ENCODE data around the gene SF1.

SF1 gene

GRCh38 chr11:64736654-64737053 lies 41.7 kb downstream of the SF1 start:
- Histone ChIP-seq H3K27me3 (ENCODE audit: insufficient read depth, low read depth, severe bottlenecking) (no peaks in the 10 kb centered on the region), H3K9me3 (ENCODE audit: severe bottlenecking) (no peaks in the 10 kb centered on the region), H3K36me3 (no peaks in the 10 kb centered on the region), H3K4me3 (ENCODE audit: low read depth, low read length) (no peak overlapping the region), H3K27ac (no peak overlapping the region)
- DNase-seq, result no peak
- no peak for TF ChIP-seq CTCF (IDR thresholded peaks at IDR 0.05; ENCODE audit: low read depth, low read length)

- no peak for TF ChIP-seq CTCF (IDR thresholded peaks at IDR 0.05; ENCODE audit: low read depth, low read length)
- H3K27ac ChIP-seq, result no peak overlapping the region
- H3K36me3 ChIP-seq, result no peaks in the 10 kb centered on the region
- no peaks in the 10 kb centered on the region for H3K27me3 ChIP-seq (ENCODE audit: insufficient read depth, low read depth, severe bottlenecking)
- H3K4me3 ChIP-seq (ENCODE audit: low read depth, low read length), result no peak overlapping the region
- no peaks in the 10 kb centered on the region for H3K9me3 ChIP-seq (ENCODE audit: severe bottlenecking)
- no peak for DNase-seq
Observed at GRCh38 chr11:64735725-64736259, 42.5 kb downstream of the SF1 start.

- H3K27ac ChIP-seq, result no peak overlapping the region
- TF ChIP-seq CTCF (IDR thresholded peaks at IDR 0.05; ENCODE audit: low read depth, low read length), result no peak
- DNase-seq, result no peak
- no peaks in the 10 kb centered on the region for H3K27me3 ChIP-seq (ENCODE audit: insufficient read depth, low read depth, severe bottlenecking)
- H3K4me3 ChIP-seq (ENCODE audit: low read depth, low read length), result no peak overlapping the region
- no peaks in the 10 kb centered on the region for H3K9me3 ChIP-seq (ENCODE audit: severe bottlenecking)
- H3K36me3 ChIP-seq, result no peaks in the 10 kb centered on the region
Observed at GRCh38 chr11:64734811-64735724, 43.3 kb downstream of the SF1 start.

- Histone ChIP-seq H3K36me3 (no peaks in the 10 kb centered on the region), H3K9me3 (ENCODE audit: severe bottlenecking) (no peaks in the 10 kb centered on the region), H3K27ac (no peak overlapping the region), H3K27me3 (ENCODE audit: insufficient read depth, low read depth, severe bottlenecking) (no peaks in the 10 kb centered on the region), H3K4me3 (ENCODE audit: low read depth, low read length) (no peak overlapping the region)
- TF ChIP-seq CTCF (IDR thresholded peaks at IDR 0.05; ENCODE audit: low read depth, low read length), result no peak
- DNase-seq, result no peak
Observed at GRCh38 chr11:64731601-64732000, 46.7 kb downstream of the SF1 start.

GRCh38 chr11:64729851-64730382 lies 48.4 kb downstream of the SF1 start:
- Histone ChIP-seq H3K4me3 (ENCODE audit: low read depth, low read length) (no peak overlapping the region), H3K27ac (no peak overlapping the region), H3K9me3 (ENCODE audit: severe bottlenecking) (no peaks in the 10 kb centered on the region), H3K27me3 (ENCODE audit: insufficient read depth, low read depth, severe bottlenecking) (no peaks in the 10 kb centered on the region), H3K36me3 (no peaks in the 10 kb centered on the region)
- TF ChIP-seq CTCF (IDR thresholded peaks at IDR 0.05; ENCODE audit: low read depth, low read length), result no peak
- no peak for DNase-seq

Measured in WERI-Rb-1 (cell line).